ENCODE data around the gene PHYHIPL. TPM values are rescaled to one million over a fixed set of nuclear protein-coding genes. Genes with fewer than 3 reads are reported as not detected.

PHYHIPL gene
- total RNA-seq, 1 donor from 2014 or later: 0.17 TPM

GRCh38 chr10:59155556-59155955 is 20.9 kb upstream of the PHYHIPL start:
- H3K36me3 ChIP-seq (ENCODE audit: control insufficient read depth, insufficient read depth, low read length): no peaks in the 10 kb centered on the region
- H3K4me3 ChIP-seq (ENCODE audit: low read depth, low read length): no peak overlapping the region
- H3K27me3 ChIP-seq (ENCODE audit: control insufficient read depth, insufficient read depth, low read length): no peaks in the 10 kb centered on the region
- no peak for TF ChIP-seq CTCF (IDR thresholded peaks at IDR 0.05; ENCODE audit: insufficient read depth, low read length, poor library complexity, severe bottlenecking)
- DNase-seq (ENCODE audit: low read depth): no peak

GRCh38 chr10:59167512-59167911 is 8.9 kb upstream of the PHYHIPL start:
- Histone ChIP-seq H3K36me3 (ENCODE audit: control insufficient read depth, insufficient read depth, low read length) (no peaks in the 10 kb centered on the region), H3K4me3 (ENCODE audit: low read depth, low read length) (no peak overlapping the region), H3K27me3 (ENCODE audit: control insufficient read depth, insufficient read depth, low read length) (no peaks in the 10 kb centered on the region)
- TF ChIP-seq CTCF (IDR thresholded peaks at IDR 0.05; ENCODE audit: insufficient read depth, low read length, poor library complexity, severe bottlenecking): no peak
- DNase-seq (ENCODE audit: low read depth): no peak

GRCh38 chr10:59172567-59172966 is 3.9 kb upstream of the PHYHIPL start:
- no peak overlapping the region for H3K4me3 ChIP-seq (ENCODE audit: low read depth, low read length)
- no peak for TF ChIP-seq CTCF (IDR thresholded peaks at IDR 0.05; ENCODE audit: insufficient read depth, low read length, poor library complexity, severe bottlenecking)
- no peak for DNase-seq (ENCODE audit: low read depth)
- no peaks in the 10 kb centered on the region for H3K36me3 ChIP-seq (ENCODE audit: control insufficient read depth, insufficient read depth, low read length)
- H3K27me3 ChIP-seq (ENCODE audit: control insufficient read depth, insufficient read depth, low read length): peaks cover 18% of the 10 kb centered on the region

GRCh38 chr10:59173414-59173813 is 3.0 kb upstream of the PHYHIPL start:
- H3K36me3 ChIP-seq (ENCODE audit: control insufficient read depth, insufficient read depth, low read length): no peaks in the 10 kb centered on the region
- H3K4me3 ChIP-seq (ENCODE audit: low read depth, low read length): no peak overlapping the region
- DNase-seq (ENCODE audit: low read depth): no peak
- peaks cover 18% of the 10 kb centered on the region for H3K27me3 ChIP-seq (ENCODE audit: control insufficient read depth, insufficient read depth, low read length)
- TF ChIP-seq CTCF (IDR thresholded peaks at IDR 0.05; ENCODE audit: insufficient read depth, low read length, poor library complexity, severe bottlenecking): no peak

- no peak for DNase-seq (ENCODE audit: low read depth)
- no peak for TF ChIP-seq CTCF (IDR thresholded peaks at IDR 0.05; ENCODE audit: insufficient read depth, low read length, poor library complexity, severe bottlenecking)
- peak overlapping the region; percentile 23 for H3K4me3 ChIP-seq (ENCODE audit: low read depth, low read length)
- peaks cover 18% of the 10 kb centered on the region for H3K27me3 ChIP-seq (ENCODE audit: control insufficient read depth, insufficient read depth, low read length)
- H3K36me3 ChIP-seq (ENCODE audit: control insufficient read depth, insufficient read depth, low read length): no peaks in the 10 kb centered on the region
Measured at GRCh38 chr10:59175538-59176240, 754 bp upstream of the PHYHIPL start.

All from kidney epithelial cell (primary cell).